Stimulated activated CD4-positive, alpha-beta T cell treated with anti-CD3 and anti-CD28 coated beads, Interleukin-15, amount 100 ng/mL, for 1 hour (primary cell): ENCODE results near the gene UPK3B.
"Not testable (repeated sequence)": the region's sequence is repeated elsewhere in the genome, so short reads cannot be mapped to it uniquely, and the experiment has no call there.

ENCODE experiments used
- DNase-seq, 2 donors: peaks; one replicate each; pipeline ENCODE4 v3.0.0-alpha.2; 2020; ENCODE audit warnings: low read depth in 1 of 2, low spot score in 1 of 2

Gene UPK3B

GRCh38 chr7:76512941-76513816 lies 2.8 kb downstream of the UPK3B start:
- no peak for DNase-seq

- DNase-seq, result no peak
Measured at GRCh38 chr7:76513817-76514799, 3.8 kb downstream of the UPK3B start.

- no peak for DNase-seq
Measured at GRCh38 chr7:76514926-76515771, 4.8 kb downstream of the UPK3B start.

GRCh38 chr7:76515999-76516443 lies 5.7 kb downstream of the UPK3B start:
- DNase-seq, result no peak

GRCh38 chr7:76516932-76517331 lies 6.6 kb downstream of the UPK3B start:
- DNase-seq, result not testable (repeated sequence)

- DNase-seq, result not testable (repeated sequence)
Measured at GRCh38 chr7:76526183-76526582, 15.8 kb downstream of the UPK3B start.

GRCh38 chr7:76531643-76532042 lies 21.3 kb downstream of the UPK3B start:
- DNase-seq, result not testable (repeated sequence)

GRCh38 chr7:76543197-76543596 lies 32.8 kb downstream of the UPK3B start, which contains the start of gene SPDYE16:
Gene SPDYE16 (minus strand): TSS chr7:76543297. CDS start chr7:76541459, 1,838 bp downstream.
- not testable (repeated sequence) for DNase-seq

GRCh38 chr7:76549025-76549854 lies 38.9 kb downstream of the UPK3B start:
- DNase-seq, result peak; percentile 70 to 81

GRCh38 chr7:76549855-76550248 lies 39.5 kb downstream of the UPK3B start:
- not testable (repeated sequence) for DNase-seq

GRCh38 chr7:76551992-76552391 lies 41.6 kb downstream of the UPK3B start:
- not testable (repeated sequence) for DNase-seq

GRCh38 chr7:76559685-76560084 lies 49.3 kb downstream of the UPK3B start:
- DNase-seq, result not testable (repeated sequence)

GRCh38 chr7:76560157-76560556 lies 49.8 kb downstream of the UPK3B start:
- not testable (repeated sequence) for DNase-seq

- DNase-seq, result not testable (repeated sequence)
Measured at GRCh38 chr7:76561342-76561741, 51.0 kb downstream of the UPK3B start.

- not testable (repeated sequence) for DNase-seq
Measured at GRCh38 chr7:76565001-76565400, 54.6 kb downstream of the UPK3B start.
